Fibroblast of pulmonary artery (primary cell): ENCODE data around the gene EQTN.
"Not testable (repeated sequence)": the region's sequence is repeated elsewhere in the genome, so short reads cannot be mapped to it uniquely, and the experiment has no call there.

ENCODE experiments used
- DNase-seq: peaks from one replicate; pipeline ENCODE4 v3.0.0-alpha.2; 2010; ENCODE audit warnings: low read depth
- H3K4me3 ChIP-seq: replicated peaks from 2 replicates; pipeline ENCODE4 v1.5.1; 2011; ENCODE audit warnings: low read depth, mild to moderate bottlenecking, control low read depth, low read length, moderate library complexity
- TF ChIP-seq, protein P1 (sequence below): IDR thresholded peaks from 2 replicates; pipeline ENCODE4 v1.5.1; 2011; ENCODE audit warnings: mild to moderate bottlenecking, control low read depth, low read length, inconsistent platforms; ENCODE audit errors: missing control alignments

Gene EQTN

DNA sequence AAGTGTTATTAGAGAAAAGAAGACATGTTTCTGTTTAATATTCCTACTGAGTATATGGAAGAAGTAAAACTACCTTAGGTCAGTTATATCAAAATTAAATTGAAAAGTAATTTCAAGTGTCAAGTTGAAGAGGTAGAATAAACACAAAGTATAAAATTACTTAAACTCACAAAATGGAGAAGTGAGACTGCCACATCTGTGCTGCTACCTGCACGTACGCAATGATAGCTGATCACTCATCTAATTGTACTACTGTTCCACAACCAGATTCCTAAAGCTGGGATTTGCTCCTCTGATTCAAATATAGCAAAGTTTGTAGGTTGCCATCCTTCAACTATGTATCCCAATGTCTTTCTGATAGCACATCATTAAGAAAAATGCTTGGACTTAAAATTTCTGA lies 24.8 kb downstream of the EQTN start:
- no peak overlapping the region for H3K4me3 ChIP-seq
- DNase-seq = no peak
- TF ChIP-seq, protein P1, sequence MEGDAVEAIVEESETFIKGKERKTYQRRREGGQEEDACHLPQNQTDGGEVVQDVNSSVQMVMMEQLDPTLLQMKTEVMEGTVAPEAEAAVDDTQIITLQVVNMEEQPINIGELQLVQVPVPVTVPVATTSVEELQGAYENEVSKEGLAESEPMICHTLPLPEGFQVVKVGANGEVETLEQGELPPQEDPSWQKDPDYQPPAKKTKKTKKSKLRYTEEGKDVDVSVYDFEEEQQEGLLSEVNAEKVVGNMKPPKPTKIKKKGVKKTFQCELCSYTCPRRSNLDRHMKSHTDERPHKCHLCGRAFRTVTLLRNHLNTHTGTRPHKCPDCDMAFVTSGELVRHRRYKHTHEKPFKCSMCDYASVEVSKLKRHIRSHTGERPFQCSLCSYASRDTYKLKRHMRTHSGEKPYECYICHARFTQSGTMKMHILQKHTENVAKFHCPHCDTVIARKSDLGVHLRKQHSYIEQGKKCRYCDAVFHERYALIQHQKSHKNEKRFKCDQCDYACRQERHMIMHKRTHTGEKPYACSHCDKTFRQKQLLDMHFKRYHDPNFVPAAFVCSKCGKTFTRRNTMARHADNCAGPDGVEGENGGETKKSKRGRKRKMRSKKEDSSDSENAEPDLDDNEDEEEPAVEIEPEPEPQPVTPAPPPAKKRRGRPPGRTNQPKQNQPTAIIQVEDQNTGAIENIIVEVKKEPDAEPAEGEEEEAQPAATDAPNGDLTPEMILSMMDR = no peak

DNA sequence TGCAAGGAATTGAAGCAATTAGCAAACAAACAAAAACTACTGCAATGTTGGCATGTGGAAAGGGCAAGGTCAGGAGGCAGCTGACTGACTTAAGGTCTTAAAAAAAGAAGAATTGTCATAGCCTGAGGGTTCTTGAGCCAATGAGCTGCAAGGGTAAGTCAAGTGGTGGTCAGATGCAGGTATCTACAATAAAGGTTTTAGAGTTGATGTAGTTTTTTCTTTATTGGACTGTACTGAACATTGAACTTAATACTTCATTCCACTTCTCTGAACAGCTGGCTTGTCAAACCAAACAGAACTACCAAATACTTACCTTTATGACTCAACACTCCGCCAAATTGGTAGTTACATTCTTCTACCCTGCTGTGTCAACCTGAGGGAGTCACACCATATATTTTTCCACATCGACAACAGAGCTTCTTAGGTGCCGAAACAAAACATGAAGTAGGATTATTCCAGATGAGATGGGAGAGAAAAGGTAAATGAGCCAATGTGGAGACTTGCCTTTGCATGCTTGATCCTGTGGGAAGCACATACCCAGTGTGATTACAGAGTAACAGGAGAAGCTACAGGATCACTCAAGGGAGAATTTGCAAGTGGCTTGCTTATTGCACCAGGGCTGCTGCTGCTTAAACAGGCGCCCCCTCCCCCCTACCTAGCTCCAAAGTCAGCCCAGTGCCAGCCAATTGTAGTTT lies 35.3 kb downstream of the EQTN start:
- DNase-seq = no peak
- no peak overlapping the region for H3K4me3 ChIP-seq
- TF ChIP-seq, protein P1 = no peak

DNA sequence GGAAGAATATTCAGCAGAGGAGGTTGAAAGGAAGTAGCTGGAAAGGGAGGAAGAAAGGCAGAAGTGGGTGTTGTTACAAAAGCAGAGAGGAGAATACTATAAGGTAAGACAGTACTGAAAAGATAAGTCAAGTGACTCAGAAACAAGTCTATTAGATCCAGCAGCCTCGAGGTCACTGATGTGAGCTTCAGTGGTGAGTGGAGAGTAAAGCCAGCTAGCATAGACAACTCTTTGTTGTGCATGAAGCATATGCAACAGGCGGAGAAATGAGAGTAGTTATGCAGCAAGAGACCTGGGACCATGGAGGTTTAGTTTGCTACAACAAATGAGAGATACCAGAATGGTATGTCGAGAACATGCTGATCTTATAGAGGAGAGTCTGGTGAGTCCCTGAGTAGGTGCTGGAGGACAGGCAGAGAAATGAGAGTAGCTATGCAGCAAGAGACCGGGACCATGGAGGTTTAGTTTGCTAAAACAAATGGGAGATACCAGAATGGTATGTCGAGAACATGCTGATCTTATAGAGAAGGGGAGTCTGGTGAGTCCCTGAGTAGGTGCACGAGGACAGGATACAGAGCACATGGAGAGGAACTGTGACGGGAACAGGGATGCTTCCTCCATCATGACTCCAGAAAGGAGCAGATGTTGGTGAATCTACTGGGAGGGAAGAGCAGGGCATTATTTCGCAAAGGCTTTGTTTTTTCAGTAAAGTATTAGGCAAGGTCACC lies 36.0 kb downstream of the EQTN start:
- TF ChIP-seq, protein P1 = no peak
- no peak for DNase-seq
- H3K4me3 ChIP-seq = no peak overlapping the region

DNA sequence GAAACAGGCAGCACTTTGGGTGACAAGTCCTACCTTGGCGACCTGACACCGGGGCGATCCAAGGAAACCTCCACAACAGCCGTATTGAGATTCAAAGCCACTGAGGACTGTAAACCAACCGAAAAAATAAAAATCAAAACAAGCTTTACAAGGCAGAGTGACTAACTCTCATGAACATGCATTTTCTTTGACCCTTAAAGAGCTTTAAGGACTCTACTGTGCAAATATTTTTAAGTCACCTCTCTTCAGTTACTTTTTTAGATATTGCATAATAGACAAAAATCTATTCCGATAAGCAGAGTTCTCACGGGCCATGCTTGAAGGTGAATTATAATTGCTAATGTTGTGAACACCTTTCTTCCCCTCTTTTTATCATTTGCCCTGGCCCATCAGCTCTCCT lies 38.3 kb downstream of the EQTN start:
- H3K4me3 ChIP-seq = no peak overlapping the region
- TF ChIP-seq, protein P1 = no peak
- DNase-seq = no peak

DNA sequence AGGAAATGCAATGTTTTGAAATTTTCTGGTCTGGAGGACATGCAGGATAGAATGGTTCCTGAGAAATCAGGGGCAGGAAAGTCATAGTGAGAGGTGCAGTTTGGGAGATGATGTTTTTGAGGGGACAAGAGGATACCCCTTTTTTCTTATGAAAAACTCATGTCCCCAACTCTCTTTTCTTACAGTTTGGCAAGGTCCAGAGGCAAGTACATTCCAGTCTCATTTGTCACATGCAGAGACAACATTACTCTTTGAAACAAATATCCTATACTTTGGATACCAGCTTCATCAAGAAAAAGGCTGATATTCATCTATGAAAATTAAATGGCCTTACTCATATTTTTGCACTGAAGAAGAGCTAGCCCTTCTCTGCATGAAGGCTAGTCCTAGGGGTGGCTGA lies 48.2 kb downstream of the EQTN start:
- TF ChIP-seq, protein P1 = no peak
- no peak for DNase-seq
- H3K4me3 ChIP-seq = no peak overlapping the region

DNA sequence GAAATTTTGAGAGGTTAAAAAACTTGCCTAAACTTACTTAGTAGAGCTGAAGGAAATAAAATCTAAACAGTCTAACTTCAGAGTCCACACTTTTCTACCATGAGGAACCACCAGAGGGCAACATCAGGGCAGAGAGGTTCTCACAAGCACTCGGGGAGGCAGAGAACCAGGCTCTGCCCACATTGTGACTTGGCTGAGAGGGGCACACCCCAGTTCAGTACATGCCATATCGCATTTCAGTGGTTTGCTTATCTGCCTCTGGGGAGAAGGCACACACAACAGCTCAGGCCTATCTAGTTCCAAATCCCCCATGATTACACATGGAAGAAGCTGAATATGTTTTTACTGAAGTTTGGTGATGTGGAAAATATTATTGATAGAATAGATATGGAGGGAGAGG lies 49.2 kb downstream of the EQTN start:
- TF ChIP-seq, protein P1 = peak; percentile 71
- no peak overlapping the region for H3K4me3 ChIP-seq
- peak; percentile 64 for DNase-seq

DNA sequence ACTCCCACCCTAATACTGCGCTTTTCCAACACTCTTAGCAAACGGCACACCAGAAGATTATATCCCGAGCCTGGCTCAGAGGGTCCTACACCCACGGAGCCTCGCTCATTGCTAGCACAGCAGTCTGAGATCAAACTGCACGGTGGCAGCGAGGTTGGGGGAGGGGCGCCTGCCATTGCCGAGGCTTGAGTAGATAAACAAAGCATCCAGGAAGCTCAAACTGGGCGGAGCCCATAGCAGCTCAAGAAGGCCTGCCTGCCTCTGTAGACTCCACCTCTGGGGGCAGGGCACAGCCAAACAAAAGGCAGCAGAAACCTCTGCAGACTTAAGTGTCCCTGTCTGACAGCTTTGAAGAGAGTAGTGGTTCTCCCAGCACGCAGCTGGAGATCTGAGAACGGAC lies 57.3 kb downstream of the EQTN start:
- H3K4me3 ChIP-seq = not testable (repeated sequence)

More for the DNA sequence above, 57.3 kb downstream of the EQTN start:
- DNase-seq = not testable (repeated sequence)
